GM12874 (cell line): ENCODE data around the gene NOL11.

ENCODE experiments used
- TF ChIP-seq, protein P1 (sequence below): IDR thresholded peaks from 2 replicates; pipeline ENCODE4 v1.5.1; 2011; ENCODE audit warnings: low read depth, mild to moderate bottlenecking, control low read depth, low read length, moderate library complexity; ENCODE audit not compliant: insufficient read depth

Gene NOL11

DNA sequence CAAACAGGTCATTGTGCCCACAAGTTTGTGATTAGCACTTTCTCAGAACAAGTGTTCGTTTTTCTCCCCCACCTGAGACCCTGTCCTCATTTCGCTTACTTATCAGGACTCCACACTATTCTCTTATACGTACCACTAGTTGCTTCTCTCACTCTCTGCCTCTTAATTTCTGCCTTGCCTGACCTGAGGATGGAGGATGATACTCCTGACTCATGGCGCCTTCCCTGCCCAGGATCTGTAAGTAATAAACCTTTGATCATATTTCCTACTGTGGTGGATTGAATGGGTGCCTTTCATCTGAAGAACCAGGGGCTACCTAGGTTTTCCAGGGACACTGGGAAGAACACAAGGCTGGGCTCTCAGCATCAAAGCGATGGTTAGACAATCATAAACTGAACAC is 67.8 kb downstream of the NOL11 start:
- TF ChIP-seq, protein P1, sequence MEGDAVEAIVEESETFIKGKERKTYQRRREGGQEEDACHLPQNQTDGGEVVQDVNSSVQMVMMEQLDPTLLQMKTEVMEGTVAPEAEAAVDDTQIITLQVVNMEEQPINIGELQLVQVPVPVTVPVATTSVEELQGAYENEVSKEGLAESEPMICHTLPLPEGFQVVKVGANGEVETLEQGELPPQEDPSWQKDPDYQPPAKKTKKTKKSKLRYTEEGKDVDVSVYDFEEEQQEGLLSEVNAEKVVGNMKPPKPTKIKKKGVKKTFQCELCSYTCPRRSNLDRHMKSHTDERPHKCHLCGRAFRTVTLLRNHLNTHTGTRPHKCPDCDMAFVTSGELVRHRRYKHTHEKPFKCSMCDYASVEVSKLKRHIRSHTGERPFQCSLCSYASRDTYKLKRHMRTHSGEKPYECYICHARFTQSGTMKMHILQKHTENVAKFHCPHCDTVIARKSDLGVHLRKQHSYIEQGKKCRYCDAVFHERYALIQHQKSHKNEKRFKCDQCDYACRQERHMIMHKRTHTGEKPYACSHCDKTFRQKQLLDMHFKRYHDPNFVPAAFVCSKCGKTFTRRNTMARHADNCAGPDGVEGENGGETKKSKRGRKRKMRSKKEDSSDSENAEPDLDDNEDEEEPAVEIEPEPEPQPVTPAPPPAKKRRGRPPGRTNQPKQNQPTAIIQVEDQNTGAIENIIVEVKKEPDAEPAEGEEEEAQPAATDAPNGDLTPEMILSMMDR: no peak
